Cortex of kidney (tissue), 1 donor: ENCODE measurements around the gene PTTG1IP.

ENCODE experiments used
- DNase-seq: peaks from one replicate; lab custom pipeline; 2025; lab: John Stamatoyannopoulos, UW

The PTTG1IP gene

DNA sequence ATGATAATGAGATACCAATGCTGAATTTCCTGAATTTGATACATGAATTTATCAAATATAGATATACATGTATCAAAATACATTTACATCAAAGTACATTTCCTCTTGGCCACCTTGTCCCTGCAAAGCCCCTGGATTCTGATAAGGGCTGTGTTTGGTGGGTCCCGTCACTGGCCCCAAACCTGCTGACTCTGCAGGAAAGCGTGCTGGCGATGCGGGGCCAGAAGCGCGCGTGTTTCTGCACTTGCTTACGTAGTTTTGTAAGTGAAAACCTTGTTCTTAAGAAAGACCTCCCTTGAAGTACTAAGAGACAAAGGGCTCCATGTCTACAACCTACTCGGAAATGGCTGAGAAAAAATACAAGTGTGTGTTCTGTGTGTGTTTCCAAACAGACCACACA, 36.2 kb upstream of the PTTG1IP start:
- DNase-seq = no peak

DNA sequence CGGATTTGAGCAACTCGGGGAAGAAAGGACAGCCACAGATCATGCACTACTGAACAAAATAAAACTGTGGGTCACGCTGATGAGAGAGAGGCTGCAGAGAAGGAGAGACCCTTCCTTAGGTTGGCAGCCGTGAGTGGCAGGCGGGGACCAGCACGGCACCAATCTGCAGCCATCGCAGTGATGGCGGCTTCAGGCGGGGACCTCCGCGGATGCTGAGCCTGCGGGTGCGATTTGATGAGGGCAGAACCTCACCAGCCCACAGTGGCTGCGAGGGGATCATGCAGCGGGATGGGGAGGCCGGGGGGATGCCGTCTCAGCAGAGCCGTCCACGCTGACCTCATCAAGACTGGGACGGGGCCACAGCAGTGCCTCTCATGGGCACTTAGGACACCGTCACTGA, 35.4 kb upstream of the PTTG1IP start:
- DNase-seq = no peak

DNA sequence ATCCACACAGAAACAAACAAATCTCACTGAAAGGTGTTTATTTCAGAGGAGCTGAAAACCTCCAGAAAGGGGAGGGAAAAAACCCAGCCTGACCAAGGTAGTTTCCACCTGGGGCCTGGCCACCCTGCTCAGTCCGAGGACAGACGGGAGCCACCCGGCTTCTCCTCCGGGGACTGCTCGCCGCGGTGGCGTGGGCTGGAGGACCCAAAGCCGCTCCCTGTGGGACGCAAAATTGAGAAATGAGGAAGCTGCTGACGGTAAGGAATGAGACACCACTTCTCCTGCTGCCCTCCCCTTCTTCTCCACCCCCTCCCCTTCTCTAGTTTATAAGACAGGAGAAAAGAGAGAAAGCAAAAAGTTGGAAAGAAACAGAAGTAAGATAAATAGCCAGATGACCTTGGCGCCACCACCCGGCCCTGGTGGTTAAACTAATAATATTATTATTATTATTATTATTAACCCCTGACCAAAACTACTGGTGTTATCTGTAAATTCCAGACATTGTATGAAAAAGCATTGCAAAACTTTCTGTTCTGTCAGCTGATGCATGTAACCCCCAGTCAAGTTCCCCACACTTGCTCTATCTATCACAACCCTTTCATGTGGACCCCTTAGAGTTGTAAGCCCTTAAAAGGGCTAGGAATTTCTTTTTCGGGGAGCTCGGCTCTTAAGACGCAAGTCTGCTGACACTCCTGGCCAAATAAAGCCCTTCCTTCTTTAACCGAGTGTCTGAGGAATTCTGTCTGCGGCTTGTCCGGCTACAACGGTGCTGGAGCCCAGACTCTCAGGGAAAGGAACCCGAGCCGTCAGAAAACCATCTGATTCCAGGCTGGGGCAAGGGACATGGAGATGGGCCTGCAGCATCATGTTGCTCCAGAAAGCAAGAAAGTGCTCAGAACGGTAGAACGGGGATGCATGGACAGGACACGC, 34.7 kb upstream of the PTTG1IP start:
- DNase-seq = no peak

DNA sequence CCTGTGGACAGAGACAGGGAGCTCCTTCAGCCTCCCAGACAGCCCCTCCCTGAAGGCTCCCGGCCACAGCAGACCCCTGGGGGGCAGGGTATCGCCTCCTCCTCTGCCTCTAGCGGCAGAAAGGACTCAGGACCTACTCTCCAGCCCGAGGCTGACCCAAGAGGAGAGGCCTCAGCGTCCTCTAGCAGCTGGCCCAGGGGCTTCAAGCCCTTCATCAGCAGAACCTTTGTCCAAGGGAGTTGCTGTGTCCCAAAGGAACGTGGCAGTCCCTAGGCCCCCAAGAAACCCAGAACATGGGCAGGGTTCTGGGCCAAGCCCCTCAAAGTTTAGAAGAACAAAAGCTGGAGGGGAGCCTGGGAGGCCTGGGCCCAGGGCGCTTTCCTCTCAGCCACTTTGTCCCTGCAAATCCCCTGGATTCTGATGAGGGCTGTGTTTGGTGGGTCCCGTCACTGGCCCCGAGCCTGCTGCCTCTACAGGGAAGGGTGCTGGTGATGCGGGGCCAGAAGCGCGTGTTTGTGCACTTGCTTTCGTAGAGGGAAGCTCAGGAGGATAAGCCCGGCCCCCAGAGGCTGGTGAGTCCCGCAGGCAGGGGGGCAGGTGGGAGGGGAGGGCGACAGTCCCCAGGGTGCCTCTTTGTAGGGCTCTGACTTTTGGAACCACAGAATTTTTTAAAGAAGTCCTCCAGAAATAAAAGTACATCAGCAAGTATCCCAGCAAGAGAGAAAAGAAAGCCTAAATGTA, 33.9 kb upstream of the PTTG1IP start:
- no peak for DNase-seq

DNA sequence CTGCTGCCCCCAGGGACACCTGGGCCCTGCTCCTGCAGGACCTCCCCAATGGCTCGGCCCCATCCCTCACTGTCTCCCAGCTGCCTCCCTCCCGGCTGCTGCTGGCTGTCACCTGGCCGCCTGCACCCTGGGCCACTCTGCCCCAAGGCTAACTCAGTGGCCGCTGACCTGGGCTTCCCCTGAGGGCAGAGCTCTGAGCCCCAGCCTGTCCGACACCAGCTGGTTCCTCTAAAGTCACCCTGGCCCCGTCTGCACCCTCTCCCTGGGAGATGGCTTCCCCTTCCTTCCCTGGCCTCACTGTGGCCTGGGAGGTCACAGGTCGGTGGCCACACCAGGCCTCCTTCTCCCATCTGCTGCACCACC, 32.2 kb upstream of the PTTG1IP start:
- no peak for DNase-seq

DNA sequence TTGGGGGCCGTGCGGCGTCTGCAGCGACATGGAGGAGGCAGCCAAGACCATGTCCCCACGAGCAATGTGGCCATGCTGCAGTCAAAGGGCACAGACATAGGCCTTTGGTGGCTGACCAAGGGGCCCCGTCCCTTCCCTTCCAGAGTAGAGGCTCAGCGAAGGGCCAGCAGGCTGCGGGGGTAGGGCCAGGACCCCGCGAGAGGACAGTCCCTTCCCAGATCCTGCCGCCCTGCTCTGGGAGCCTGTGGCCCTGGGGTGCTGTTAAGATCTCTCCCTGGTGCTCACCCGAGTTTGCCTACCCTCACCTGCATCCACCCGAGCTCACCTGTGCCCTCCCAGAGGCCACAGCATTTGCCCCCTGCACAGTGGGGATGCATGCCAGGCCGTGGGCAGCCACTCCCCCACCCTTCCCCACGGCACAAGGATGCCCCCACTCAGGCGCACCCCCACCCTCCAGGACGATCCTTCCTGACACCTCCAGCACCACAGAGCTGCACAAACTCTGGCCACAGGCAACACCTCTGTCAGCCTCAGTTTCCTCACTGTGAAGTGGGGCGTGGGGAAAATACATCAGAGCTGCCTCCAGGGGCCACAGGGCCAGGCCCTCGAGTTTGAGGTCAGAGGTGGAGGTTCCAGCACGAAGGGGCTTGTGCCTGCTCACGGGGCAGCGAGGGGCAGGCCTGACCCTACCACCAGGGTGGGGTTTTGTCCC, 31.7 kb upstream of the PTTG1IP start:
- DNase-seq = no peak

DNA sequence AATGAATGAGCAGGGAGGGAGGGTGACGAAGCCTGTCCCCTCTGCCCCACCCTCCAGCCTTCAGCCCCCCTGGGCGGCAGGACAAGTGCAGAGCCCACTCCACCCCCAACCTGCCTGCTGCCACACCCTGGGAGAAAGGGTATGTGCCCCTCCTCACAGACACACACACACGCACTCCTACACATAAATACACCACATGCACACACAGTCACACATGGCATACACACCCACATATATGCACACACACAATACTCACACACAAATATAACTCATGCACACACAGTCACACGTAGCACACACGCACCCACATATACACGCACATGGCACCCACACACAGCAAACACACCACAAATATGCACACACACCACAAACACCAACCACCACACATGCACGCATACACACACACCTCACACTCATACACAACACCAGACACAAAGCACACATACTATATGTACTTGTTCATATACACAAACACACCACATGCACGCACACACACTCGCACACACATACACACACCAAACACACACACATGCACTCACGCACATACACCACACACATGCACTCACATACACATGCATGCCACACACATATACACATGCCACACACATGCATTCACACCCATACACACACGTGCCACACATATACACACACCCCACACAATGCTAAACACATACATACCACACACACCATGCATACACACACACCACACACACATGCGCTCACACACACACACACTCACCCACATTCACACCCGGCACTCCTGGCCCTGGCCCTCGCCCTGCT, 30.8 kb upstream of the PTTG1IP start:
- no peak for DNase-seq

DNA sequence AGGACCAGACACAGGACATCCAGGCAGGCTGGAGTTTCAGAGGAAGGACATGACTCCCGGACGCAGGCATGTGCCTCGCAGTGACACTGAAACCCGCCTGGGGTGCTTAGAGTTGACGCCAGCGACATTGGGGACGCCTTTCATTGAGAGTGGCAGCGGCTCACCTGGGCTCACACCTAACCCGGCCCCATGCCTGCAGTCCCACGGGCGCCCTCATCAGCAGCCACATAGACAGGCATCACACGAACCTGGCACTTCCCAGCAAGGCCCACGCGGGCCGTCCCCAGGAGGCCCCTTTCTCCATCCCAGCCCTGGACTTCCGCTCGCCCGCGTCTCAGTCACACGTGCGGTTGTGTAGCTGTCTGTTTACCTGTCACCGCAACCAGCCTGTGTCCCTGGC, 30.2 kb upstream of the PTTG1IP start:
- DNase-seq = no peak

DNA sequence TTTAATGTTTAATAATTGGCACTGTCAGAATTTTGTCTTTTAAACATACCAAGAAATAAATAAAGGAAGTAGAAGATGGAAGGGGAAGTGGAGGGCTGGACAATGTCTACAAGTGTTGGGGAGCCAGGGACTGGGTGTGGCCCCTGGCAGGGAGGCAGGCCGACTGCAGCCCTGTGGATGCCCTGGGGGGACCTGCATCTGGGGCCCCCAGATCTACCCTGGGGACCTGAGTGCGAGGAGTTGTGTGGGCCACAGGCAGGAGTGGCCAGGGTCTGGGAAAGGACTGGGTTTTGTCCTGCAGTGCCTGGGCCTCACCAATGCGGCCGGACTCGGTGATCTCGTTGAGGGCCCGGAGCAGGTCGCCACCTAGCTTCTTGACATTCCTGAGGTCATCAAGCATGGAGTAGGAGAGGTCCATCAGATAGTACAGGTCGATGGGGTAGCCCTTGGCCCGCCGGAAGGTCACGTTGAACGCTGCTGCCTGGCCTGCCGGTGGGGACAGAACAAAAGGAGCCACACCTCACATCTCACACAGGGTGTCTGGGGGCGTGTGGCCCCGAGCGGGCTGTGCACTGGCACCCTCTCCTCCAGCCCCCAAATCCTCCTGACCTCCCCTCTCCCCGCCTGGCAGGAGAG, 29.7 kb upstream of the PTTG1IP start:
- no peak for DNase-seq

DNA sequence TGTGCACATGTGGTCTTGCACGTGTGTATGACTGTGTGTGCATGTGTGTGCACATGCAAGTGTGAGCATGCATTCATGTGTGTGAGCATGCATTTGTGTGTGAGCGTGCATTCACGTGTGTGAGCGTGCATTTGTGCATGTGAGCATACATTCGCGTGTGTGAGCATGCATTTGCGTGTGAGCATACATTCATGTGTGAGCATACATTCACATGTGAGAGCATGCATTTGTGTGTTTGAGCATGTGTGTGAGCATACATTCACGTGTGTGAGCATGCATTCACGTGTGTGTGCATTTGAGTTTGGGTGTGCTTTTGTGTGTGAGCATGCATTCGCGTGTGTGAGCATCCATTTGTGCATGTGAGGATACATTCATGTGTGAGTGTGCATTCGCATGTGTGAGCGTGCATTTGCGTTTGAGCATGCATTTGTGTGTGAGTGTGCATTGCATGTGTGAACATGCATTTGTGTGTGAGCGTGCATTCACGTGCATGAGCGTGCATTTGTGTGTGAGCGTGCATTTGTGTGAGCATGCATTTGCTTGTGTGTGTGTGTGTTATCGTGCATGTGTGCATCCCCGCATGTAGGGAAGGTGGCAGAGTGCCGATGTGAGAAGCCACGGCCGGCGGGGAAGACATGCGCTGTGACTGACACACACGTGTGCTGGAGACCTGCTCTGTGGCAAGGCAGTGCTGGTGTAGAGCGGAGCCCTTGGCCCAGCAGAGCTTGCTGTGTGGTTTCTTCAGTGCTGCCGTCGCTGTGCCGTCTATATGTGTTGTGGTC, 29.0 kb upstream of the PTTG1IP start:
- DNase-seq = no peak

DNA sequence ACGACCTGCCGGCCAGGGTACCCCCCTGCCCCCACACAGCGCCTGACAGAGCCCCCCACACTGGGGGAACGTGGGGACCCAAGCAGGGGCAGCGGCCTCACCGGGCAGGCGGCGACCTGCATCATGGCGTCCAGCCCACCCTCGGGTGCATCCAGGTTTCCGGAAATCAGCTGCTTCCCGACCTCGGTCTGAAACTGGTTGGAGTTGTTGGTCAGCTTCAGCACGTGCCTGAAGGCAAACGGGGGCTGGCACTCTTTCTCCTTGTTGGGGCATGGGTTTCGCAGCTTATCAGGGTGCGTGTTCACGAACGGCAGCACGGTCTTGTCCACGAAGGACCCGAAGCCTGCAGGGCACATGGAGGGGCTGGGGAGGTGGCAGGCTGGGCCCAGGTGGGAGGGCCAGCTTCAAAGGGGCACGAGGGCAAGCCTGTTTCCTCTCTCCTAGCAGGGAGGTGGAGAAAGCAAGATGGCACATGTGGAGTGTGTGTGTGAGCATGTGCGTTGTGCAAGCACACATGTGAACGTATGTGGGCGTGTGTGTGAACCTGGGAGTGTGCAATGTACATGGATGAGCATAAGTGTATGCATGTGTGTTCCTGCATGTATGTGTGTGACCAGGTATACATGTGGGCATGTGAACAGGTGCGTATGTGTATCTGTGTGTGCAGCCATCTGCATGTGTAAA, 28.0 kb upstream of the PTTG1IP start:
- DNase-seq = no peak

DNA sequence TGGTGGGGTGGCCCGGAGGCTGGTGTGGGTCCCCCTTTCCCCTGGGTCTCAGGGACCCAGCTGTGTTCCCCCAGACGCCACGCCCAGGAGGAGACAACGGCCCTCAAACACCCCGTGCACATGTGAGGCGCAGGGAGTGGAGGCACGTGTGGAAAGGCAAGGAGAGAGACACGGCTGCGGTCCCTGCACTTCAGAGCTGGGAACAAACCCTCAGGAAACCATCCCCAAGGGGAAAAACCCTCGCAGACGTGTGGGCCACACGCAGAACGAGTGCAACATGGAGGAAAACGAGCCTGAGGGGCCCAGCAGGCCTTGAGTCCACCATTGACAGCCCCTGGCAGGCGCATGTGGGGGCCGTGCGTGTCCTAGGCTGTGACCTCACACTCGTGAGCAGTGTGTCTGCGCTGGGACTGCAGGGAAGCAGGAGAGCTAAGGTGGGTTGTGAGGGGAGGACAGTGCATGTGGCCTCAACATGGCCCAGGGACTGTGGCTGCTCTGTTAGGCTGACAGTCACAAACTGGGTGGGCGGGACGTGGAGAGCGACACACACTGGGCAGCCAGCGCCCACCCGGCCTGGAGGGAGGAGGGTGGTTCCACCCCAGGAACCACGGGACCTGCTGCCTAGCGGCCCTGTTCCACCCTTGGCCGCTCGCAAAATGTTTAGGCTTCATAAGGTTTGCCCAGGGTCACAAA, 27.2 kb upstream of the PTTG1IP start:
- DNase-seq = no peak

DNA sequence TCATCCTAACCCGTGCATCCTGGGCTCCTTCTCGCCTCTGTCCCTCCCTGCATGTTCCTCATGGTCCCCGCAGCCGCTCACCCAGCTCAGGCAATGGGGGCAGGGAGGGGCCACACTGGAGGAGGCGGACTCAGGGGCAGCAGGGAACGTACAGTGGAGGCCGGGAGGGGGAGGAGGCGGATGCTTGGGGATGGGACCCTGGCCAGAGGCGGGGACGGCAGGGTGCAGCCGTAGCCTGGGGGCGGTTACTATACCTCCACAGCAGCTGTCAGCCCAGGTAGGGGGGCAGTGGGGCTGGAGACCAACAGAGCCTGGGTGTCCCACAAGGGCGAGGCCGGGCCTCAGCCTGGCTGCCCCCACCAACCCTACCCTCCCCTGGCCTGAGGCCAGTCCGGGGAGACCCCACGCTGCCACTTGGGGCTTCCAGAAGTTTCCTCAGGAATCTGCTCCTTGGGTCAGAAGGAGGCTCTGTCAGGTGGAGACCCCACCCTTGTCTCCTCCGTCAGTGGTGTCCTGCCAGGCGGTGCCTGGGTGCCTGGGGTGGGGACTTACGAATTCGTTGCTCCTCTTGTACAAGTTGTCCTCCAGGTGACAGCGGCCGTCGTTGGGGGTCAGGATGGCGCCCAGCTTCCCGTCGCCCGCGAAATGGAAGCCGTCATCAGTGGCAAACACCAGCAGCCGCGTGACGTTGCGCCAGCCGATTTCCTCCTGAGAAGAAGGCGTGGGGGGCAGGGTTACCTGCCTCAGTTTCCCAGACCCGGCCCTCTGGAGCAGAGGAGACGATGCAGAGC, 26.5 kb upstream of the PTTG1IP start:
- DNase-seq = no peak

DNA sequence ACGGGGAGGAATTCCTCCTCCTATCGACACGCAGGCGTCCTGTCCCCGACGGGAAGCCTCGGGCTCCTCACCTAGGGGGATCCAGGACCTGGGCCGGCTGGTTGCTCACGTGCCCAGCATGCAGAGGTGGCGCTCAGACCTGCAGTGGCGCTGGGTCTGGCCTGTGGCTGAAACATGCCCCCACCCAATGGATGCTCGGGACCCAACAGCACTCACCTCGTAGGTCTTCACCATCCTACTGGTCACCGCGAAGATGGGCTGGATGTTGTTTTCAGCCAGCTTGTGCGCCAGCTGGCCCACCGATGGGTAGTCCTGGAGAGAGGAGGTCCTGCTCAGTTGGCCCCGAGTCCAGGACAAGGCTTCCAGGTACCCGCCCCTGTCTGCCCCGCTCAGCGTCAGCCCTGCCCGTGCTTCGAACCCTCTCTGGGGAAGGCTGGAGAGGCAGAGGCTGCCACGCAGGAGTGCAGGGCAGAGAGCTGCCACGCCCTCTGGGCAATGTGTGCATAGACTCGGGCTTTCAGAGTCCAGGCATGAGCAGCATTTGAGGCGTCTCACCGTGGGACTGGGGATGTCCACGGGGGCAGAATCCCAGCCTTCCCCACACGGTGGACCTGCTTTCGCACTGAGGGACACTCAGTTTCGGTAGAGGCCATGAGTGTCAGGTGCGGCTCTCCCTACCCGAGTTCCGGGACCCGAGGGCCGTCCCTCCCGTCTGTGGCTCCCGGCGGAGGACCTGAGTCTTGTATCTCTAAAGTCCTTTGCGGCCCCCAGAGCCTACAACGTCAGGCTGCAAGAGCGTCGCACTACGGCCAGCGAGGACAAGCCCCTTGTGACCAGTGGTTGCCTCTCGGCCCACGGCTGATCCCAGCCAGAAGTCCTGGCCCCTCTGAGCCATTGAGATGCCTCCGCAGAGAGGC, 25.6 kb upstream of the PTTG1IP start:
- no peak for DNase-seq

DNA sequence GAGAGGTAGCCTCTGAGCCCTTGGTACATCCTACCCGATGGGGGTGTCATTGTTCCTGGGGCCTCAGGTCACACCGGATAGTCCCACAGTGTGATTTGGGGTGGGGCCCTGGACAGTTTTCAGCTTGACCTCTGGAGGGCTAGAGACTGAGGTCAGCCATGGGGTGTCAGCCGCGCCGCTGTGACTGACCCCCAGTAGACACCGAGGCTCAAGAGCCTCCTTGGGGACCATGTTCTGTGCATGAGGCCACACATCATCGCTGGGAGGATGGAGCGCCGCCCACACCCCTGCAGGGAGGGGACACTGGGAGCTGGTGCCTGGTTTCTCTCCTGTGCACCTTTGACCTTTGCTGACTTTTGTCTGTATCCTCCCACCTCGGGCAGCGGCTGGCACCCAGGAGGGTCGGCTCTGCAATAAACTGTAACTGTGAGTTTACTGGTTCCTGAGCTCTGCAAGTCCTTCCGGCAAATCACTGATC, 24.6 kb upstream of the PTTG1IP start:
- DNase-seq = no peak

DNA sequence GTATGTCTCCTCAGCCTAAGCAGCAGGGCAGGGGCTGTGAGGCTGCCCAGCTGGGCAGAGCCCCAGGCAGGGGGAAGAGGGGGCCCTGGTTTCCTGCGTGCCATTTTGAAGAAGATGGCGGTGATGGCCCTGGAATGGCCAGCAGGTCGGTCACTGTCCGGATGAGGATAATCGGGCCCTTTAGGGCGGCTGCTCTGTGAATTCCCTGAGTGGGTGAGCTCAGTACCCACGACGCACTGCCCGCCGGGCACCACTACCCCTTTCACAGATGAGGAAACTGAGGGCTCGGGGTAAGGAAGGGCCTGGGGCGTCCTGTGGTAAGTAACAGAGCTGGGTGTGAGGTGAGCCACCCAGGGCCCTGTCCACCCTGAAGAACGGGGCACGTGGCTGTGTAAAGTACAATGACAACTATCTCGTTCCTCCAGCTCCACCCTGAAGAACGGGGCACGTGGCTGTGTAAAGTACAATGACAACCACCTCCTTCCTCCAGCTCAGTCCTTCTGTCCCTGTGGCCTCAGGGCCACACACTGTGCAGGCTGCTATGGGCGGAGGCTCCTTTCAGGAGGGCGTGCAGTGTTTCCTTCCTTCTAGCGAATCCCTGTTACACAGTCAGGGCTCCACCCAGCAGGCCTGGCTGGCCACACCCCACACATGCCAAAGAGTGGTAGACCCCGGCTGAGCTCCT, 24.0 kb upstream of the PTTG1IP start:
- DNase-seq = no peak
